ENCODE measurements around the gene FSD1.

Gene FSD1

GRCh38 chr19:4354897-4355296, 50.5 kb downstream of the FSD1 start:
- Histone ChIP-seq H3K4me3 (ENCODE audit: low read length) (no peak overlapping the region), H3K4me1 (ENCODE audit: low read length) (no peaks in the 10 kb centered on the region), H3K4me2 (ENCODE audit: low read length) (no peak overlapping the region), H3K27me3 (ENCODE audit: low read depth, low read length) (no peaks in the 10 kb centered on the region), H3K9me3 (ENCODE audit: insufficient read depth, low read length) (no peaks in the 10 kb centered on the region), H2AFZ (ENCODE audit: low read depth, low read length) (no peak overlapping the region), H3K79me2 (ENCODE audit: low read length) (no peaks in the 10 kb centered on the region), H3K27ac (ENCODE audit: low read length) (no peak overlapping the region), H3K9ac (ENCODE audit: low read length) (no peak overlapping the region), H3K36me3 (replicated peaks; ENCODE audit: low read depth, low read length) (peaks cover 20% of the 10 kb centered on the region), H4K20me1 (ENCODE audit: insufficient read depth, low read length) (no peaks in the 10 kb centered on the region)
- TF ChIP-seq CTCF (IDR thresholded peaks at IDR 0.05; ENCODE audit: low read depth, low read length): no peak
- no peak for TF ChIP-seq EZH2phosphoT487 (IDR thresholded peaks at IDR 0.05; ENCODE audit: low read depth)

GRCh38 chr19:4357095-4357797, 52.8 kb downstream of the FSD1 start:
- no peak overlapping the region for H3K4me2 ChIP-seq (ENCODE audit: low read length)

GRCh38 chr19:4357921-4358326, 53.5 kb downstream of the FSD1 start:
- Histone ChIP-seq H2AFZ (ENCODE audit: low read depth, low read length) (no peak overlapping the region), H3K4me1 (ENCODE audit: low read length) (no peaks in the 10 kb centered on the region), H3K79me2 (ENCODE audit: low read length) (no peaks in the 10 kb centered on the region), H3K4me2 (ENCODE audit: low read length) (no peak overlapping the region), H3K27ac (ENCODE audit: low read length) (no peak overlapping the region), H3K9ac (ENCODE audit: low read length) (no peak overlapping the region), H3K9me3 (ENCODE audit: insufficient read depth, low read length) (no peaks in the 10 kb centered on the region), H4K20me1 (ENCODE audit: insufficient read depth, low read length) (no peaks in the 10 kb centered on the region; the same call in 1 of the 2 replicates), H3K27me3 (ENCODE audit: low read depth, low read length) (no peaks in the 10 kb centered on the region), H3K36me3 (replicated peaks; ENCODE audit: low read depth, low read length) (peaks cover 37% of the 10 kb centered on the region), H3K4me3 (ENCODE audit: low read length) (no peak overlapping the region)
- TF ChIP-seq CTCF (IDR thresholded peaks at IDR 0.05; ENCODE audit: low read depth, low read length) (no peak), EZH2phosphoT487 (IDR thresholded peaks at IDR 0.05; ENCODE audit: low read depth) (no peak)

More at GRCh38 chr19:4357095-4357797, 52.8 kb downstream of the FSD1 start:
- no peak for TF ChIP-seq CTCF (IDR thresholded peaks at IDR 0.05; ENCODE audit: low read depth, low read length)
- TF ChIP-seq EZH2phosphoT487 (IDR thresholded peaks at IDR 0.05; ENCODE audit: low read depth): no peak
- peaks cover 34% of the 10 kb centered on the region for H3K36me3 ChIP-seq (replicated peaks; ENCODE audit: low read depth, low read length)
- no peak overlapping the region for H3K4me3 ChIP-seq (ENCODE audit: low read length)
- no peaks in the 10 kb centered on the region for H3K9me3 ChIP-seq (ENCODE audit: insufficient read depth, low read length)
- no peak overlapping the region for H3K9ac ChIP-seq (ENCODE audit: low read length)
- H3K27me3 ChIP-seq (ENCODE audit: low read depth, low read length): no peaks in the 10 kb centered on the region
- H2AFZ ChIP-seq (ENCODE audit: low read depth, low read length): no peak overlapping the region
- no peaks in the 10 kb centered on the region for H3K4me1 ChIP-seq (ENCODE audit: low read length)
- no peaks in the 10 kb centered on the region for H3K79me2 ChIP-seq (ENCODE audit: low read length)
- no peaks in the 10 kb centered on the region; the same call in 1 of the 2 replicates for H4K20me1 ChIP-seq (ENCODE audit: insufficient read depth, low read length)
- H3K27ac ChIP-seq (ENCODE audit: low read length): no peak overlapping the region

- Histone ChIP-seq H3K36me3 (replicated peaks; ENCODE audit: low read depth, low read length) (peaks cover 45% of the 10 kb centered on the region), H3K9ac (ENCODE audit: low read length) (no peak overlapping the region), H4K20me1 (ENCODE audit: insufficient read depth, low read length) (no peaks in the 10 kb centered on the region; the same call in 1 of the 2 replicates), H3K27me3 (ENCODE audit: low read depth, low read length) (no peaks in the 10 kb centered on the region), H3K79me2 (ENCODE audit: low read length) (no peaks in the 10 kb centered on the region), H3K4me2 (ENCODE audit: low read length) (no peak overlapping the region), H3K4me1 (ENCODE audit: low read length) (no peaks in the 10 kb centered on the region), H2AFZ (ENCODE audit: low read depth, low read length) (no peak overlapping the region), H3K4me3 (ENCODE audit: low read length) (no peak overlapping the region), H3K9me3 (ENCODE audit: insufficient read depth, low read length) (no peaks in the 10 kb centered on the region), H3K27ac (ENCODE audit: low read length) (no peak overlapping the region)
- TF ChIP-seq CTCF (IDR thresholded peaks at IDR 0.05; ENCODE audit: low read depth, low read length): no peak
- no peak for TF ChIP-seq EZH2phosphoT487 (IDR thresholded peaks at IDR 0.05; ENCODE audit: low read depth)
Observed at GRCh38 chr19:4358709-4359626, 54.6 kb downstream of the FSD1 start.

Measured in OCI-LY3 (cell line).